ENCODE results near the gene GNB1.
"Not testable (repeated sequence)": the region's sequence is repeated elsewhere in the genome, so short reads cannot be mapped to it uniquely, and the experiment has no call there.

GNB1 gene

DNA sequence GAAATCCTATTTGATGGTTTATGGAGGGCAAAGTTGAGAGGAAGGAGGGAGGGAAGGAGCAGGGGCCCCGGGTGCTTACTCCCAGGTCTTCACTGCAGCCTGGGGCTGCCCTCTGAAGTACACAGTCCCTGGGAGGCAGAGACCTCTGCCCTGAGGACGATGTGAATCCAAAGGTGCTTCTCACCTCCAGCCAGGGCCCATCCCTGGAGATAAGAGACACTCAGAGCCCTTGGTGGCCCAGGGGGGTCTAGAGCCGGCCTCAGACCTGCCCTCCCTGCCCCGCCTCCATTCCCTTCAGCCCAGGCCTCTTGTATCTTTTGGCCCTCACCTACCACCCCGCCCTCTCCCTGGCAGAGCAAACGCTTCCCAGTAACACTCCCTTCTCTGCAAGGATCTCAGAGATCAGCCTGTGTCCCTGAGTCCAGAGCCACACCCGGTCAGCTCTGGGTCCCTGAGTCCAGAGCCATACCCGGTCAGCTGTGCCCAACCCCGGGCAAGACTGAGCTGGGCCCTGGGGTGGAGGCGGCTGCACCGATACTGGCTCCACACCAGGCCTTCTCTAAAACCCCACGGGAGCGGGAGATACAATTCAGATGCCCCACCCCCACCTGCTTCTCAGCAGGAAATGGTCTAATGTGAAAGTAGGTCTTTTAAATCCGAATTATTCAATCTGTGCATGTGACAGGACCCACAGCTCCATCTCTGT lies 3.6 kb upstream of the GNB1 start:
- TF ChIP-seq POLR2A (IDR thresholded peaks at IDR 0.05; ENCODE audit: low read length), result no peak
- TF ChIP-seq GATA1 (IDR thresholded peaks at IDR 0.05; ENCODE audit: low read depth, low read length), result no peak

DNA sequence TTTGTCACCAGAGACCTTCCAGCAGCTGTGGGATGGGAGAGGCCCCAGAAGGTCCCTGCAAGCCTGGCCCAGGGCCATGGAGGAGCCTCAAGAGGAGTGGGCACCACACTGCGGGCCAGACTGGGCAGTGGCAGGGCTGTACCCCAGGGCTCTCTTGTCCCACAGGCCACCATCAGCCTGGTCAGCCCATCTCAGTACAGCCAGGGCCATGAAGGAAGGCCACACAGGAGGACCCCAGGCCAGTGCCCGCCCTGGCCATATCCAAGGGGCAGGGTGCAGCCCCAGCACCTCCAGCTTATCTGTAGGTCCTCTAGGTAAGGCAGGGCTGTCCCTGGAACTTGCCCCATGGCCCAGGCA lies 3.1 kb upstream of the GNB1 start:
- TF ChIP-seq POLR2A (IDR thresholded peaks at IDR 0.05; ENCODE audit: low read length) (no peak), GATA1 (IDR thresholded peaks at IDR 0.05; ENCODE audit: low read depth, low read length) (no peak)
- DNase-seq, result no peak

More for the DNA sequence above, 3.6 kb upstream of the GNB1 start:
- DNase-seq, result no peak

DNA sequence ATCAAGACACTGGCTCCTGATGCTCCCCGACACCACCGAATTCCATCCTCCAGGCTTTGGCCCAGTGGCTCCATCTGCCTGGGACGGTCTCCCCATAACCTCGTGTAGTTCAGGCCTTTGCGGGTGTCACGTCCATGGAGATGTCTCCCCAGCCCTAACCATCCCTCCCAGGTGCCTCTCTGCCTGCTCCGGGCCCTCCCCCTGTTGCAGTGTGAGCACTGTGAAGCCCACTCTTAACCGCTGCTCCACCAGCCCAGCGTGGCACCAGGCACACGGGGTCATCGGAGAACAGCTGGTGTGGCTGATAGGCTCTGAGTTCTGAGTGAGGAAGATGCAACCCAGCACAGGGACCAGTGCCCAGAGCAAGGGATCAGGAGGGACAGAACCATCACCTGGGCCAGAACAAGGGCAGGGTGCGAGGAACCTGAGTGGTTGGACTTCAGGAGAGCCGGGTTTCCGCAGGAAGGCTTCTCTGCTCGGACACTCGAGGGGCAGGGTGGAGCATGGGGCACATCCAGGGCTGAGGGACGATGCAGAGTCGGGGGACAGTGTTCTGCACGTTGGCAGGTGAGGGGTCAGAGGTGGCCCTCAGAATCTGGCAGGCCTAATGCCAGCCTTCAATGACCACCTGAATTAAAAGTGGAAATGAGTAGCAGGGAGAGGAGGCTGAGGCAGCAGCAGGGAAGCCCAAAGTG lies 2.6 kb upstream of the GNB1 start:
- DNase-seq, result no peak
- TF ChIP-seq POLR2A (IDR thresholded peaks at IDR 0.05; ENCODE audit: low read length) (no peak), GATA1 (IDR thresholded peaks at IDR 0.05; ENCODE audit: low read depth, low read length) (no peak)

DNA sequence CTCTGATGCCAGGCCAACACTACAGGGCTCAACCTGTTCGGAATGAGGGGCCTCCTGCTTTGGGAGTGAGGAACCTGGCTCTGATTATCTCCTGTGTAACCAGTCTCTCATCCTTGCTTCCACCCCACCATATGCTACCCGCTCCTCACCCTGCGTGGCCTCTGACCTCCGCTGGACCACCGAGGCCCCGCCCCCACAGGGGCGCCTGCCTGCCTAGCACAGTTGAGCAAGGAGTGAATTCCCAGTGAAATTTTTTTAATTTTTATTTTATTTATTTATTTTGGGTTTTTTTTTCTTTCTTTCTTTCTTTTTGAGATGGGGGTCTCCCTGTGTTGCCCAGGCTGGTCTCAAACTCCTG lies 1.9 kb upstream of the GNB1 start:
- TF ChIP-seq POLR2A (IDR thresholded peaks at IDR 0.05; ENCODE audit: low read length), result no peak
- no peak for TF ChIP-seq GATA1 (IDR thresholded peaks at IDR 0.05; ENCODE audit: low read depth, low read length)
- DNase-seq, result no peak

DNA sequence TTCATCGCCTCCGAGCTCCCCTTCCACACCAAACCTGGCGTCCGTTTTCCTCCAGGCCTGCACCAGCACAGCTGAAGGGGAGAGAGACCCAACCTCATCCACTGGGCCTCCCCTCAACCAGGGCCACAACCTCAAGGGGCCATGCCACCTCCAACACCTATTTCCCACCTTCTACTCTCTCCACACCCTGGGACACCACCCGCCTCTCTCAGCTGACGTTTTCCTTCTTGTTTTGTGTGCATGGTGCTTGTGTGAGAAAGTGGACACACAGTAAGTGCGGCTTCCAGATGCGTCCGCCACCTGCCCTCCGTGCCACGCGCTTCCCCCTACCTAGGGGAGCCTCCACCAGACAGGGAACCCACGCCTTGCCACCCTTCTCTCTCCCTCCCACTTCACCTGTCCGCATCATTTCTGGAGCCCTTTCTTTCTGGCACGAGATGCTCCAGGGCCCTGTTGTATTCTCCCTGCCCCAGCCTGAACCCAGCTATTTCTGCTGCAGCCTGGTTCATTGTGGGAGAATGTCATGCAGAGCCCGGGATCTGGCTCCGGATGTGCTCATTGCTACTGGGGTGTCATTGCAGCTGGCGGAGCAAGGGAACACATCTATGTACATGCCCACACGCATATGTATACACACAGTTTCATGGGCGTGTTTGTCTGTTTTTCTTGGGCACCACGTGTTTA lies 1.3 kb upstream of the GNB1 start:
- DNase-seq, result no peak
- TF ChIP-seq GATA1 (IDR thresholded peaks at IDR 0.05; ENCODE audit: low read depth, low read length), result no peak
- no peak for TF ChIP-seq POLR2A (IDR thresholded peaks at IDR 0.05; ENCODE audit: low read length)

DNA sequence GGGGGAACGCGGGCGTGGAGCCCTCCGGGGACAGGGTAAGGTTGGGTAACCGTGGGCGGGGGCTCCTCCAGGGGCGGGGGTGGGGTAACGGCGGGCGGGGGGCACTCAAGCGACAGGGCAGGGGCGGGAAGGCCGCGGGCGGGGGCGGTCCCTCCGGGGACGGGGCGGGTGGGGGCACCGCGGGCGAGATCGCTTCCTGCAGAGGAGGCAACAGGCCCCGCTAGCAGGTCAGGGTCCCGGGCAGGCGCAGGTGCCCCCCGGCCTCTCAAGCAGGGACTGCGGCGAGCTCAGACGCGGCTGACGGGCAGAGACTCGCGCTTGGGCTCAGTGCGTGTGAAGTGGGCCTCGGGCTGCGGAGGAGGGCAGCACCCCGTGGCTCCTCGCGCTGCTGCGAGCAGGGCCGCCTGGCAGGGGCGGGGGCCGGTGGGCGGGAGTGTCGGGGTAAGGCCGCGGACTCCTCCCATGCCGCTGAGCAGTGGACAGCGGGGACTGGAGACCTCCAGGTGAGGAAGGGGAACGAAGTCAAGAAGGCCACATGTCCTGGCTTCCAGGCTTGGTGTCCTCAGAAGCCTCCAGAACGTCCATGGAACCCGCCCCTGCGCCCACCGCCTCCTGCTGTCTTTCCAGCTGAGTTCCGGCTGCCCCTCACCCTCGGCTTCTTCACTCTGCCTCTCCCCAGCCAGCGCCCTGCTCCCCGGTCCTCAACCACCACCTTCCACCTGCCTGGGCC lies 627 bp upstream of the GNB1 start:
- DNase-seq, result peak; percentile 85 to 90
- TF ChIP-seq POLR2A (IDR thresholded peaks at IDR 0.05; ENCODE audit: low read length) (peak; percentile 1), GATA1 (IDR thresholded peaks at IDR 0.05; ENCODE audit: low read depth, low read length) (no peak)

DNA sequence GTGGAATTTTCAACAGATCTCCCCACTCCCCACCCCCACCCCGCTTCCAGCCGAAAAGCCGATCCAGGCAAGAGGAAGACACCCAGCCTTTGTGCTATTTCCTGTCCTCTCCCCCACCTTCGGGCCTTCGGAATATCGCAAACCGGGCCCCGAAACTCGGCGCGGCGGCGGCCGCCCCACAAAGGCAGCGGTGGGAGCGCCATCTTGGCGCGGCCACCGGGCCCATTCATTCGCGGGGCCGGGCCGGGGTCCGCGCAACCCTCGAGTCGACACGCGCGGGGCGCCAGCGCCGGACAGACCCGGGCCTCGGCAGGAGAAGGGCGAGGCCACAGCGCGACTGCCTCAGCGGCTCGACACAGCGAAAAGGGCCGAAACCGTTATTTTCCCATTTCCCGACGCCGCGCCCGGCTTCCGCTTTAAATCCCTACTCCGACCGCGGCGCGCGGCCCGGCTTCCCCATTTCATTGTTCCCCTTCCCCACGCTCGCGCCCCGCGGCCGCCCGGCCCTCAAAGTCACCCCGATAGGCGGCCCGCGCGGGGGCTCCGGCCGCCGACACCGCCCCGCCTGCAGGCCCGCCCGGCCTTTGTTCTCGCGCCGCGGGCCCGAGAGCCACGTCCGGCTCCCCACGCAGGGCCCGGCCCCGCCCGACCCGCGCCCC lies 911 bp downstream of the GNB1 start:
- DNase-seq, result peak; percentile 65 to 76
- TF ChIP-seq GATA1 (IDR thresholded peaks at IDR 0.05; ENCODE audit: low read depth, low read length) (no peak), POLR2A (IDR thresholded peaks at IDR 0.05; ENCODE audit: low read length) (no peak)

DNA sequence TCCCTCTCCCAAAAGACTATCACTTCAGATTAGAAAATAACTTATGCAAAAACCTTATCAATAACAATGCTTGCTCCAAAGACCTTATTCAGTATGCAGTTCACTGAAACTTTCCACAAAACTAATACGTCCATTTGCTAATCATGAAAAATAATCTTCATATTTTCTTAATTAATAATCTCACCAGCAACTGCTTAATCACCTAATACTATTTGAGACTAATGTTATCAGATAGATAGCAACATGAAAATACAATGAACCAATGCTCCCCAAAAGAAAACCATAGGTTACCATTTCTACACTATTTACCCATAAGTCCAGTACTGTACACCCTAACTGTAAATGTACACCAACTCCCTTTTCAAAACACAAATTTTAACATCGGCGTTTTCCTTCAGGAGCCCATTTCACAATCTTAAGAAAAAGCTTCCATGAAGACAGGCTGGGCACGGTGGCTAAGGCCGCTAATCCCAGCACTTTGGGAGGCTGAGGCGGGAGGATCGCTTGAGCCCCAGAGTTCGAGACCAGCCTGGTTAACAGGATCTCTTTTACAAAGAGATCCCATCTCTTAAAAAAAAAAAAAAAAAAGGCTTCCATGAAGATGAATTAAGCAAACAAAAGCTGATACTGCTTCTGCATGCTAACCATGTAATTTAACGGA lies 1.7 kb downstream of the GNB1 start:
- DNase-seq, result peak; percentile 47 to 48
- no peak for TF ChIP-seq GATA1 (IDR thresholded peaks at IDR 0.05; ENCODE audit: low read depth, low read length)
- no peak for TF ChIP-seq POLR2A (IDR thresholded peaks at IDR 0.05; ENCODE audit: low read length)

DNA sequence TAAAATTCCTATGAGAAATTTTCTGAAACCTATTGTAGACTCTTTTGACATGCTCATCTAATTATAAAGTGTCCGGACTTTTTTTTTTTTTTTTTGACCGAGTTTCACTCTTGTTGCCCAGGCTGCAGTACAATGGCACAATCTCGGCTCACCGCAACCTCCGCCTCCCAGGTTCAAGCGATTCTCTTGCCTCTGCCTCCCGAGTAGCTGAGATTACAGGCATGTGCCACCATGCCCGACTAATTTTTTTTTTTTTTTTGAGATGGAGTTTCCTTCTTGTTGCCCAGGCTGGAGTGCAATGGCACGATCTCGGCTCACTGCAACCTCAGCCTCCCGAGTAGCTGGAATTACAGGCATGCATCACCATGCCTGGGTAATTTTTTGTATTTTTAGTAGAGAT lies 7.0 kb downstream of the GNB1 start:
- not testable (repeated sequence) for DNase-seq

DNA sequence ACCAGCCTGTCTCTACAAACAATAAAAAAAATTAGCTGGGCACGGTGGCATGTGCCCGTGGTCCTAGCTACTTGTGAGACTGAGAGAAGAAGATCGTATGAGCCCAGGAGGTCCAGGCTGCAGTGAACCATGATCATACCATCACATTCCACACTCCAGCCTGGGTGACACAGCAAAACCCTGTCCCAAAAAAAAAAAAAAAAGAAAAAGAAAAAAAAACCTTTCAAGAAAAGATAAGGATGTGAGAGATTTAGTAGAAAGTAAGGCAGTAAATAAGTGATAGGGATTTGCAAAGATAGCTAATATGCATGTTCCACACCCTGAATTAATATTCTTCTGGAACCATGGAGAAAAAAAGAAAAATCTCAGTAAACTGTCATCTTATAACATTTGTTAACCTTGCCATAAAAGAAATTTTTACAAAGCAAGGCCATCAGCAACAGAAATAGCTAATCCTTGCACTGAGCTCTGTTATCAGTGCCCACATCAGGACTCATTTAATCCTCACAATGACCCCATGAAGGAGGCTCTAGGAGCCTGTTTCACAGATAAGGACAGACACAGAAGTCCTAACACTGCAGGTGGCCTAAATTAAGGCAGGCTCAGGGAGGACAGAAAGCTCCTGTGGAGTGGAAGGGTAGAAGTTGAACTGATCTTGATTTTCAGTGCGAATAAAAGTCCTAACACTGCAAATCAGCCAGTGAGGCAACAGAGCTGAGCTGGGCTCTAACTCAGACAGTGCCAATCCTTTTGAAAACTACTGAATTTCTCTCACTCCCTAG lies 7.6 kb downstream of the GNB1 start:
- peak in 1 of 2 experiments; percentile 64 for DNase-seq
- no peak for TF ChIP-seq POLR2A (IDR thresholded peaks at IDR 0.05; ENCODE audit: low read length)
- TF ChIP-seq GATA1 (IDR thresholded peaks at IDR 0.05; ENCODE audit: low read depth, low read length), result no peak

DNA sequence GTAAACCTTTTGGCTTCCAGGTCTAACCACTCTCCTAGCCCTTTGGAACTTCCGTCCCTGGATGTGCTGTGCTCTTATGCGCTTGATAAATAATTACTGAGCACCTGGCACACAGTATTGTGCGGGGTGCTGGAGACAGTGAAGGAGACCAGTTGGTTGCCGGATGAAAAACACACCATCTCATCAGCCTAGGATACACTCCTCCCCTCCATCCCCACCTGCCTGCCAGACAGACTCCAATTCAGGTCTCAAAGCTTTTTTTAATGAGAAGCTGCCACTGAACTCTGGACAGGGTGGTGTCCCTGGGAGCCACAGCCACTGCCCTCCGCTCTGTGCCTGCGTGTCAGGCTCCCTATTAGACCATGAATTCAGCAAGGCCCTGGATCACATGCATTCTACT lies 9.2 kb downstream of the GNB1 start:
- no peak for TF ChIP-seq GATA1 (IDR thresholded peaks at IDR 0.05; ENCODE audit: low read depth, low read length)
- no peak for DNase-seq

DNA sequence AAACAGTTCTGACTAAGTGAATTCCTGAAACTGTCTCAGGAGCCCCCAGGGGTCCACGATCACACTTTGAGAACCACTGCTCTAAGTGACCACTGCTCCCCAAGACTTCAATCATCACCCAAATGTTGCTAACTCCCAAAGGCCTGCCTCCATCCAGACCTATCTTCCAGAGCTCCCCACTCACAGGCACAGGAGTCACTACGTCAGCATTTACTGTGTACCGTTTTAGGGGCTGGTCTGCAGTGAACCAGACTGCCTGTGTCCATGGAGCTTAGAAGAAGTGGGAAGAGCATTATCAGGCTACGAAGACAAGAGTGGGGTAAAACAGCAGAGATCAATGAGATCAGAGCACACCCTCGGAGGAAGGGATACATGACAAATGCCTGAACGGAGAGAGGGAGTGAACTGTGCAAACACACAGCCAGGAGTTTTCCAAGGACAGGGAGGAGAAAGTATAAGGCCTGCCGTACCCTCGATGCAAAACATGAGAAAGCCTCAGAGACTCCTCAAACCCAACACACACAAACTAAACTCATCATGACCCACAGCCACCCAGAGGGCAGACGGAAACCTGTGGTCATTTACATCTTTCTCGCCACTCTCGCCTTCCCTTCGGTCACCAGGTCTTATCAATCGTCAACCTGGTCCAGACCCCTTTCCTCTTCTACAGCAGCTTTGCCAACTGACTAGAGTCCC lies 10.1 kb downstream of the GNB1 start:
- TF ChIP-seq POLR2A (IDR thresholded peaks at IDR 0.05; ENCODE audit: low read length) (no peak), GATA1 (IDR thresholded peaks at IDR 0.05; ENCODE audit: low read depth, low read length) (no peak)

More for the DNA sequence above, 10.1 kb downstream of the GNB1 start:
- DNase-seq, result no peak

Measured in erythroblast (primary cell).